Liver (tissue), 9 donors: ENCODE data around the gene ZMPSTE24. TPM values are rescaled to one million over a fixed set of nuclear protein-coding genes. Genes with fewer than 3 reads are reported as not detected.
A peak's percentile ranks its signal among the peaks of the same experiment; 100 is the strongest.

Source experiments
- DNase-seq: peaks from one replicate; pipeline ENCODE4 v3.0.0-alpha.2; 2017; ENCODE audit warnings: low spot score
- H3K27ac ChIP-seq, 2 donors: one replicate each; pipeline ENCODE4 v1.7.0; 2013; ENCODE audit warnings: inconsistent platforms in 2 of 2, low read length in 2 of 2, control low read depth in 1 of 2, low read depth in 1 of 2, mild to moderate bottlenecking in 1 of 2
- H3K27me3 ChIP-seq, 4 donors: one replicate each; pipeline versions ENCODE4 v1.6.1 to v1.7.0; 2013; ENCODE audit warnings: low read length in 3 of 4, inconsistent platforms in 1 of 4, mild to moderate bottlenecking in 1 of 4, moderate library complexity in 1 of 4; ENCODE audit not compliant: control insufficient read depth in 4 of 4, insufficient read depth in 4 of 4
- H3K36me3 ChIP-seq, 4 donors: one replicate each; pipeline versions ENCODE4 v1.6.1 to v1.7.0; 2013; ENCODE audit warnings: low read length in 3 of 4, mild to moderate bottlenecking in 3 of 4, low read depth in 1 of 4, moderate library complexity in 1 of 4; ENCODE audit not compliant: control insufficient read depth in 4 of 4, insufficient read depth in 3 of 4
- H3K4me1 ChIP-seq, 4 donors: one replicate each; pipeline versions ENCODE4 v1.6.1 to v1.7.0; 2013; ENCODE audit warnings: low read length in 3 of 4, mild to moderate bottlenecking in 3 of 4, moderate library complexity in 1 of 4; ENCODE audit not compliant: control insufficient read depth in 4 of 4, insufficient read depth in 4 of 4
- H3K4me3 ChIP-seq, 3 donors: one replicate each; pipeline versions ENCODE4 v1.6.1 to v1.7.0; 2013; ENCODE audit warnings: low read length in 3 of 3, control low read depth in 1 of 3, low read depth in 1 of 3, mild to moderate bottlenecking in 1 of 3
- H3K9ac ChIP-seq, 2 donors: one replicate each; pipeline ENCODE4 v1.7.0; 2013; ENCODE audit warnings: low read length in 2 of 2, mild to moderate bottlenecking in 2 of 2, moderate library complexity in 2 of 2, control low read depth in 1 of 2, low read depth in 1 of 2
- H3K9me3 ChIP-seq, 4 donors: one replicate each; pipeline versions ENCODE4 v1.6.1 to v1.7.0; 2013; ENCODE audit warnings: low read length in 3 of 4; ENCODE audit not compliant: control insufficient read depth in 4 of 4
- ATF3 ChIP-seq: IDR thresholded peaks from 2 replicates; pipeline ENCODE4 v1.6.1; 2016; ENCODE audit warnings: antibody characterized with exemption
- CTCF ChIP-seq: fragments of 150-350 bp; IDR thresholded peaks from 2 replicates; pipeline ENCODE4 v1.5.1; 2017; ENCODE audit warnings: improper control_type of control experiment, low read depth, low read length; ENCODE audit not compliant: missing input control
- EGR1 ChIP-seq, 2 donors: IDR thresholded peaks; 2 replicates each; pipeline ENCODE4 v1.6.1; 2016 to 2018; ENCODE audit warnings: antibody characterized with exemption in 2 of 2, low read depth in 2 of 2
- FOXA1 ChIP-seq: IDR thresholded peaks from 2 replicates; pipeline ENCODE4 v1.6.1; 2016; ENCODE audit warnings: antibody characterized with exemption
- FOXA2 ChIP-seq: IDR thresholded peaks from 2 replicates; pipeline ENCODE4 v1.6.1; 2016; ENCODE audit warnings: antibody characterized with exemption
- GABPA ChIP-seq, 2 donors: IDR thresholded peaks in 1 of 2; conservative IDR thresholded peaks in 1 of 2; 2 replicates each; pipeline ENCODE4 v1.6.1; 2016; ENCODE audit warnings: antibody characterized with exemption in 2 of 2, mild to moderate bottlenecking in 1 of 2, moderate library complexity in 1 of 2
- HNF4A ChIP-seq, 2 donors: conservative IDR thresholded peaks; 2 replicates each; pipeline ENCODE4 v1.6.1; 2016; ENCODE audit warnings: antibody characterized with exemption in 2 of 2, mild to moderate bottlenecking in 2 of 2
- HNF4G ChIP-seq: IDR thresholded peaks from 2 replicates; pipeline ENCODE4 v1.6.1; 2016; ENCODE audit warnings: antibody characterized with exemption
- JUND ChIP-seq, 2 donors: IDR thresholded peaks; 2 replicates each; pipeline ENCODE4 v1.6.1; 2016; ENCODE audit warnings: antibody characterized with exemption in 2 of 2
- NR2F2 ChIP-seq: IDR thresholded peaks from 2 replicates; pipeline ENCODE4 v1.6.1; 2016; ENCODE audit warnings: antibody characterized with exemption
- RAD21 ChIP-seq, 2 donors: IDR thresholded peaks; 2 replicates each; pipeline ENCODE4 v1.6.1; 2016; ENCODE audit warnings: antibody characterized with exemption in 2 of 2, mild to moderate bottlenecking in 2 of 2
- REST ChIP-seq: IDR thresholded peaks from 2 replicates; pipeline ENCODE4 v1.6.1; 2016; ENCODE audit warnings: antibody characterized with exemption, mild to moderate bottlenecking
- RXRA ChIP-seq, 2 donors: IDR thresholded peaks; 2 replicates each; pipeline ENCODE4 v1.6.1; 2017 to 2018; ENCODE audit warnings: antibody characterized with exemption in 2 of 2, mild to moderate bottlenecking in 1 of 2
- SP1 ChIP-seq: IDR thresholded peaks from 2 replicates; pipeline ENCODE4 v1.6.1; 2018; ENCODE audit warnings: antibody characterized with exemption, mild to moderate bottlenecking
- ZBTB33 ChIP-seq: IDR thresholded peaks from 2 replicates; pipeline ENCODE4 v1.6.1; 2016; ENCODE audit warnings: antibody characterized with exemption
- WGBS: extraction: QIAGEN DNeasy Blood & Tissue Kit; methylation state at CpG from one replicate; pipeline ENCODE4 v1.1.7; 2013; 5-methylcytosine and 5-hydroxymethylcytosine counted together
- polyA plus RNA-seq, 2 donors: library from polyadenylated mRNA; stranded (reverse) in 1 of 2; unstranded in 1 of 2; fragments of 200-250 nt in 1 of 2; fragments of >200 nt in 1 of 2; fragmentation: Nextera tagmentation in 1 of 2; extraction: Ambion mirVana in 1 of 2; gene quantifications; one replicate each; pipeline versions ENCODE4 v1.2.1 to v1.2.3, GENCODE V29; 2013 to 2015
- total RNA-seq, 2 donors: library from RNA; depleted of rRNA; stranded (reverse); fragments of >200 nt; gene quantifications; one replicate each; pipeline ENCODE4 v1.2.3, GENCODE V29; 2014
- donor health status: healthy.
- donor health status: healthy.
- donor health status: healthy.
- donor health status: healthy.
- donor health status: healthy.

The ZMPSTE24 gene
- total and polyA plus RNA-seq, 4 donors, result 17.3 to 40.1 (median 22.6) TPM

GRCh38 chr1:40314721-40315238, 56.7 kb downstream of the ZMPSTE24 start (continued):
- no peak for TF ChIP-seq CTCF

GRCh38 chr1:40315239-40315794, 57.3 kb downstream of the ZMPSTE24 start:
- WGBS, result 6% methylated on average over 42 of the region's 42 CpGs
- H3K9ac ChIP-seq, result peak overlapping the region in 1 of 2 donors; percentile 9

More at GRCh38 chr1:40315239-40315794, 57.3 kb downstream of the ZMPSTE24 start:
- Histone ChIP-seq H3K4me3 (peak overlapping the region in 2 of 3 donors; percentile 34 to 49), H3K9me3 (no peaks in the 10 kb centered on the region), H3K27ac (no peak overlapping the region), H3K36me3 (no peaks in the 10 kb centered on the region), H3K27me3 (peaks cover 0 to 6% (median 3%) of the 10 kb centered on the region in 4 donors), H3K4me1 (peaks cover 10 to 21% (median 15%) of the 10 kb centered on the region in 4 donors)
- peak; percentile 82 for DNase-seq
- no peak for TF ChIP-seq HNF4G
- no peak for TF ChIP-seq ATF3
- peak; percentile 88 for TF ChIP-seq CTCF
- no peak for TF ChIP-seq FOXA1
- peak; percentile 8 for TF ChIP-seq SP1
- TF ChIP-seq HNF4A (conservative IDR thresholded peaks at IDR 0.05), result no peak
- TF ChIP-seq RXRA (IDR thresholded peaks at IDR 0.05), result peak in 1 of 2 donors; percentile 25
- TF ChIP-seq JUND (IDR thresholded peaks at IDR 0.05), result no peak
- TF ChIP-seq ZBTB33, result no peak
- TF ChIP-seq NR2F2, result no peak
- no peak for TF ChIP-seq EGR1 (IDR thresholded peaks at IDR 0.05; ENCODE audit: low read depth in 2 of 2)
- no peak for TF ChIP-seq REST
- no peak for TF ChIP-seq FOXA2
- peak; percentile 73 to 87 for TF ChIP-seq RAD21 (IDR thresholded peaks at IDR 0.05)
- TF ChIP-seq GABPA (IDR thresholded peaks at IDR 0.05 in 1 of 2, conservative IDR thresholded peaks at IDR 0.05 in 1 of 2), result no peak
